ENCODE data around the gene ROR1. TPM values are rescaled to one million over a fixed set of nuclear protein-coding genes. Genes with fewer than 3 reads are reported as not detected.

Gene ROR1
- total and polyA plus RNA-seq, 7 donors = 0.13 to 2.8 (median 1.2) TPM

GRCh38 chr1:64043288-64043687, 269.5 kb downstream of the ROR1 start:
- Histone ChIP-seq H3K9me3 (no peaks in the 10 kb centered on the region), H3K27ac (peak overlapping the region; percentile 76), H3K36me3 (ENCODE audit: insufficient read depth in 1 of 2, low read depth in 1 of 2) (no peaks in the 10 kb centered on the region), H3K4me1 (peaks cover 30% of the 10 kb centered on the region), H3K4me3 (no peak overlapping the region), H3K27me3 (ENCODE audit: insufficient read depth in 3 of 3, low read length in 2 of 3) (no peaks in the 10 kb centered on the region)
- ATAC-seq (no peak), DNase-seq (no peak)
- WGBS, 3 donors = 53 to 77% (median 57%) methylated on average over 2 of the region's 2 CpGs
- intact Hi-C loops (cut with DNase I) = loop anchor here (10.0 kb wide), 2 partner anchors 268 to 438 kb away; partner anchors contain the start of gene ROR1 (in 1 of the 2)
- no peak for TF ChIP-seq CTCF (IDR thresholded peaks at IDR 0.05)

- TF ChIP-seq CTCF (IDR thresholded peaks at IDR 0.05) = no peak
- 82 to 91% (median 82%) methylated on average over 5 of the region's 5 CpGs for WGBS, 3 donors
- H3K4me1 ChIP-seq = peaks cover 24% of the 10 kb centered on the region
- ATAC-seq (no peak), DNase-seq (no peak)
- no peak overlapping the region for H3K4me3 ChIP-seq
- no peaks in the 10 kb centered on the region for H3K27me3 ChIP-seq (ENCODE audit: insufficient read depth in 3 of 3, low read length in 2 of 3)
- H3K27ac ChIP-seq = no peak overlapping the region
- H3K9me3 ChIP-seq = no peaks in the 10 kb centered on the region
- intact Hi-C loops (cut with DNase I) = loop anchor here (10.0 kb wide), 2 partner anchors 269 to 439 kb away; partner anchors contain the start of gene ROR1 (in 1 of the 2)
- H3K36me3 ChIP-seq (ENCODE audit: insufficient read depth in 1 of 2, low read depth in 1 of 2) = no peaks in the 10 kb centered on the region
Measured at GRCh38 chr1:64043976-64044375, 270.2 kb downstream of the ROR1 start.

GRCh38 chr1:64046243-64046642, 272.4 kb downstream of the ROR1 start:
- DNase-seq = no peak
- Histone ChIP-seq H3K27me3 (ENCODE audit: insufficient read depth in 3 of 3, low read length in 2 of 3) (no peaks in the 10 kb centered on the region), H3K36me3 (ENCODE audit: insufficient read depth in 1 of 2, low read depth in 1 of 2) (no peaks in the 10 kb centered on the region), H3K9me3 (no peaks in the 10 kb centered on the region), H3K4me3 (no peak overlapping the region), H3K27ac (no peak overlapping the region), H3K4me1 (peaks cover 12% of the 10 kb centered on the region)
- ATAC-seq = no peak
- 93 to 98% (median 97%) methylated on average over 2 of the region's 2 CpGs for WGBS, 3 donors
- intact Hi-C loops (cut with DNase I) = loop anchor here (10.0 kb wide), 2 partner anchors 271 to 441 kb away; partner anchors contain the start of gene ROR1 (in 1 of the 2)
- TF ChIP-seq CTCF (IDR thresholded peaks at IDR 0.05) = no peak

GRCh38 chr1:64046891-64047290, 273.1 kb downstream of the ROR1 start:
- Histone ChIP-seq H3K4me1 (peaks cover 17% of the 10 kb centered on the region), H3K36me3 (ENCODE audit: insufficient read depth in 1 of 2, low read depth in 1 of 2) (no peaks in the 10 kb centered on the region), H3K9me3 (no peaks in the 10 kb centered on the region), H3K27me3 (ENCODE audit: insufficient read depth in 3 of 3, low read length in 2 of 3) (no peaks in the 10 kb centered on the region), H3K4me3 (no peak overlapping the region), H3K27ac (no peak overlapping the region)
- DNase-seq = no peak
- no peak for ATAC-seq
- TF ChIP-seq CTCF (IDR thresholded peaks at IDR 0.05) = no peak
- intact Hi-C loops (cut with DNase I) = loop anchor here (10.0 kb wide), 2 partner anchors 272 to 442 kb away; partner anchors contain the start of gene ROR1 (in 1 of the 2)

GRCh38 chr1:64047549-64047996, 273.8 kb downstream of the ROR1 start:
- ATAC-seq = no peak

More at GRCh38 chr1:64047549-64047996, 273.8 kb downstream of the ROR1 start:
- H3K27ac ChIP-seq = no peak overlapping the region
- WGBS, 3 donors = 88 to 96% (median 90%) methylated on average over 1 of the region's 1 CpG
- H3K9me3 ChIP-seq = no peaks in the 10 kb centered on the region
- no peaks in the 10 kb centered on the region for H3K27me3 ChIP-seq (ENCODE audit: insufficient read depth in 3 of 3, low read length in 2 of 3)
- H3K4me3 ChIP-seq = no peak overlapping the region
- TF ChIP-seq CTCF (IDR thresholded peaks at IDR 0.05) = no peak
- DNase-seq = no peak
- intact Hi-C loops (cut with DNase I) = loop anchor here (10.0 kb wide), 2 partner anchors 273 to 443 kb away; partner anchors contain the start of gene ROR1 (in 1 of the 2)
- no peaks in the 10 kb centered on the region for H3K36me3 ChIP-seq (ENCODE audit: insufficient read depth in 1 of 2, low read depth in 1 of 2)
- H3K4me1 ChIP-seq = peaks cover 24% of the 10 kb centered on the region
